GM15510 (cell line): ENCODE data around the gene DHX34.

Source experiments
- POLR2A ChIP-seq: IDR thresholded peaks from 3 replicates; pipeline ENCODE4 v1.6.1; 2011; ENCODE audit warnings: borderline replicate concordance; ENCODE audit not compliant: insufficient read length; ENCODE audit errors: extremely low read depth

Gene DHX34

DNA sequence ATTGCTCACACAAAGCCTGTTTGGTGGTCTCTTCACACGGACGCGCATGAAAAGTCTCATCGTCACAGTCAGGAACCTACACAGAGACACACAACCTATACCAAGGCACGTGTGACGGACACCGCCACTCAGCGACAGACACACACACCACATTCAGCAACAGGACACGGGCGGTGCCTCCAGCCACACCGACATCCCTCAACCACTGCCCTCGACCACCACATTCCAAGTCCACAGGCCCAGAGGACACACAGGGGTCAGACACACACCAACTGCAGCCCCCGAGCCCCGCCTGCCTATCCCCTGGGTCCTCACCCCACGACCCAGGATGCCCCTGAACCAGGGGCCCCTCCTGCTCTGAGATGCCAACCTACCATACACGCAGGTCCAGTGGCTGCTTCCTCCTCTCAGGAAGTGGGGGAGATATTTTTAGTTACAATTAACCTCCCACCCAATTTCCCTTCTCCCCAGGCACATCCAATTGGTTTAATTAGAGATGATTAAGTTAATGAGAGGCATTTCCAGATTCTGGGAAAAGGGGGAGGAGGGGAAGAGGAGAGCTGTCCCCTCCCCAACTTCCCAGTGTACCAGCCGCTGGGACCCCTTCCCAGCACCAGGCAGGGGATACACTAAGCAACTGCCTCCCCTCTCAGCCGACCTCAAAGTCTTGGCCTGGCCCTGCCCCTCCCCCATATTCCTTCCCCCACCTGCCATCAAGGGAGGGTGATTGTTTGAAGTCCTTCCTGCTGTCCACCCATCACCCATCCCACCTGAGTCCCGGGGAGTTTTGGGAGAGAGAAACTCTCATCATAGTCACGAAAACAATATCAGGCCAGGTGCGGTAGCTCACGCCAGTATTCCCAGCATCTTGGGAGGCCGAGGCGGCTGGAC, 49.8 kb downstream of the DHX34 start:
- TF ChIP-seq POLR2A: no peak

- no peak for TF ChIP-seq POLR2A
These were observed 53.4 kb downstream of the DHX34 start for GRCh38 chr19:47402504-47402903.

GRCh38 chr19:47404334-47405196, 55.5 kb downstream of the DHX34 start:
- TF ChIP-seq POLR2A: no peak

DNA sequence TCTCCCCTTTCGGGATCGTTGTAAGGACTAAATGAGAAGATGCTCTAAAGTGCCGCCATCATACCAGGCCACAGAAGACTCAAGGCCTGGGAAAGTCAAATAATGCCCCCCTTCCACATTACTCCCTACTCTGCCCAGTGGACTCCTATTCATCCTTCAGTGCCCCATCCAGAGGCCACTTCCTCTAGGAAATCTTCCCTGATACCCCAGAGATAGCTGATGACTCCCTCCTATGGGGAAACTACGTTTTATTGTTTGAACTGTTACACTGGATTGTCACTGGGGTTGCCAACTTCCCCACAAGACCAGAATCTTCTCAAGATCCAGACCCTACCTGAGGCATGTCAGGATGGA, 56.1 kb downstream of the DHX34 start:
- no peak for TF ChIP-seq POLR2A

GRCh38 chr19:47405854-47406417, 56.8 kb downstream of the DHX34 start:
- no peak for TF ChIP-seq POLR2A

DNA sequence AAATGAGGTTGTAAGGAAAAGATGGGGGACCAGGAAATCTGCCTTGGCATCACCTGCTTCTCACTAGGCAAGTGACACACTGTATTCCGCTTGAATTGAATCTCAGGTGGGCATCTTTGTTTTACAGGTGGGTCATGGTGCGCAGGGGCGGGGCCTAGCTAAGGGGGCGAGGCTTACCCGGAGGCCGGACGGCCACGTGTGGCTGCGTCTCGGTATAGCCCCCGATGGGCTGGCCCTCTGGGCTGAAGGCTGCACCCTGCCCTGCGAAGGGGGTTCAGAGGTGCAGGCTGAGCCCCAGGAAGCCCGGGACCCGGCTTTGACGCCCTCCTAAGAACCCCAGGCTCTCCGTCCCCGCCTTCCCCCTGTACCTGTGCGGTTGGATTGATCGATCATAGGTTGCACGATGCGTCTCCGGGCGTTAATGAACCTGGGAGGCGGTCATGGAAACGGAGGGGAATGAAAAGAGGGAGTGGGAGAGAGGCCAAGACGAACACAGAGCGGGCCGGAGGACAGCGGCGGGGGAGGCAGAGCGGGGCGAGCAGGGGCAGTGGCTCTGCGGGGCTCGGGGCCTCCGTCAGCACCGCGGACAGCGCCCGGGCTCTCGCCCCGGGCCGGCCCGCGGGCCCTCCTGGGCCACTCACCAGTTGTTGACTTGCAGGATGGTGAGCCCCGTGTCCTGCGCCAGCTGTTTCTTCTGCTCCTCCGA, 57.7 kb downstream of the DHX34 start:
- no peak for TF ChIP-seq POLR2A

DNA sequence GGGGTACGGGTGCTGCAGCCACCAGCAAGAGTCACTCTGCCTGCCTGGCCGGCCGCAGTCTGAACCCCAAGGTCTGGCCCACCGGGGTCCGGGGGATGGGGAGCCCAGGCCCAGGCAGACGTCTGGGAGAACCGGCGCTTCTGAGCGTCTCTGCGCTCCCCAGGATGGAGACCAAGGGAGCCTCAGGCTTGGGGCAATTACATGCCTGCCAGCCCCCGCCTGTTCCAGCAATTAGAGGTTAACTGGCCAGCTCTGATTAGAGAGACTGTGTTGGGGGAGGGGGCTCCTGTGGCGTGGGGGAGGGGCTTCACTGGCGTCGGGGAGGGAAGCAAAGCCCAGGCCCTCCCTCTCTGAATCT, 58.3 kb downstream of the DHX34 start:
- TF ChIP-seq POLR2A: no peak

- no peak for TF ChIP-seq POLR2A
These were observed 59.2 kb downstream of the DHX34 start for GRCh38 chr19:47408156-47408938.

DNA sequence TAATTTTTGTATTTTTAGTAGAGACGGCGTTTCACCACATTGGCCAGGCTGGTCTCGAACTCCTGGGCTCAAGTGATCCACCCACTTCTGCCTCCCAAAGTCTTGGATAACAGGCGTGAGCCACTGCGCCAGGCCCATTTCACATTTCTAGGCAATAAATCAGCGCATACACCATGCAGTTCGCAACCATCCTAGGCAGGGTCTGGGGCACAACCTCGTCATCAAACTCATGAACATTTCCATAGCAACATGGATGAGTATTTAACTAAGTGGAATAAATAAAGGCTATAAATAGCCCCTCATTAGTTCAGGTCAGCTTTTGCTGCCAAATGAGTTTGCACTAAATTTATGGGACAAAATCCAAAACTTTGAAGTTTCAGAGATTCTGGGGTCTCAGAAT, 62.0 kb downstream of the DHX34 start:
- TF ChIP-seq POLR2A: no peak

GRCh38 chr19:47413941-47414340, 64.8 kb downstream of the DHX34 start:
- TF ChIP-seq POLR2A: no peak

GRCh38 chr19:47414469-47414868, 65.4 kb downstream of the DHX34 start:
- no peak for TF ChIP-seq POLR2A

DNA sequence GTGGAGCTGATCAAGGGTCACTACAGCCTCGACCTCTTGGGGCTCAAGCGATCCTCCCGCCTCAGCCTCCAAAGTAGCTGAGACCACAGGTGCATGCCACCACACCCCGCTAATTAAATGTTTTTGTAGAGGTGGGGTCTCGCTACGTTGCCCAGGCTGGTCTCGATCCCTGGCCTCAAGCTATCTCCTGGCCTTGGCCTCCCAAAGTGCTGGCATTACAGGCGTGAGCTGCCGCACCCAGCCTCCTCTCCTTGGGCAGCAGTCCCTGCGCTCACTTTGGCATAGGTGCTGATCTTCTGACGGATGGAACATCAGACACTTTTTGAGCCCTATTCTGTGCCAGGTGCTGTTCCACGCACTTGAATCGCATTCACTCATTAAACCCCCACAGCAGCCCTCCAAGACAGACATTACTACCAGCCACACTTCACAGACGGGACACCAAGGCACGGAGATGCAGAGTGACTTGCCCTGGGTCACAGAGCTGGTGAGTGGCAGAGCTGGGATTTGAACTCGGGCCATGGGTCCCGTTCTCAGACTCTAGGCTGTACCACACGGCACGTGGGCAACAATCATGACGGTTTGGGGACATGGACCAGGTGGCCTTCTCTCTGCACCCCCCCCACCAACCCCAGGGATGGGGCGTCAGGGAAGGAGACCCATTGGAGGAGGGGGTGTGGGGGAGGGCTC, 67.0 kb downstream of the DHX34 start:
- TF ChIP-seq POLR2A: no peak

GRCh38 chr19:47416643-47416985, 67.5 kb downstream of the DHX34 start:
- TF ChIP-seq POLR2A: no peak
